HCT116 (cell line): ENCODE measurements around the gene NPTX1.

Experiments used
- EZH2 ChIP-seq: fragments of 200-600 bp; sonication (generic); IDR thresholded peaks from 2 replicates; pipeline ENCODE4 v1.6.1; 2017; ENCODE audit warnings: antibody characterized with exemption, mixed run types
- EZH2phosphoT487 ChIP-seq: fragments of 200-600 bp; IDR thresholded peaks from 2 replicates; pipeline ENCODE4 v1.6.1; 2018; ENCODE audit warnings: antibody characterized with exemption, borderline replicate concordance
- JUND ChIP-seq: IDR thresholded peaks from 2 replicates; pipeline ENCODE4 v1.6.1; 2012
- POLR2A ChIP-seq: IDR thresholded peaks from 2 replicates; pipeline ENCODE4 v1.7.0; 2011; ENCODE audit warnings: borderline replicate concordance; ENCODE audit not compliant: insufficient read depth, insufficient read length; ENCODE audit errors: extremely low read depth
- POLR2AphosphoS5 ChIP-seq: IDR thresholded peaks from 2 replicates; pipeline ENCODE4 v1.6.1; 2011; ENCODE audit warnings: mild to moderate bottlenecking, low read depth, low read length, moderate library complexity
- SIN3A ChIP-seq: IDR thresholded peaks from 2 replicates; pipeline ENCODE4 v1.6.1; 2012; ENCODE audit warnings: low read depth
- SP1 ChIP-seq: IDR thresholded peaks from 2 replicates; pipeline ENCODE4 v1.6.1; 2012; ENCODE audit warnings: low read depth
- YY1 ChIP-seq: IDR thresholded peaks from 2 replicates; pipeline ENCODE4 v1.6.1; 2011; ENCODE audit warnings: low read length, low read depth, moderate library complexity, mild to moderate bottlenecking; ENCODE audit not compliant: insufficient replicate concordance; ENCODE audit errors: extremely low read depth
- ZFX ChIP-seq: fragments of 450-650 bp; IDR thresholded peaks from 2 replicates; pipeline ENCODE4 v1.6.1; 2017
- TF ChIP-seq, protein P1 (sequence below), 3 experiments: fragments of 200-600 bp in 1 of 3; sonication (generic) in 1 of 3; IDR thresholded peaks in 2 of 3; conservative IDR thresholded peaks in 1 of 3; 2 replicates each; pipeline ENCODE4 v1.5.1; 2012 to 2017; ENCODE audit warnings: low read depth in 2 of 3, low read length in 2 of 3, antibody characterized with exemption in 1 of 3, borderline replicate concordance in 1 of 3, control low read depth in 1 of 3, mild to moderate bottlenecking in 1 of 3, mixed read lengths in 1 of 3, mixed run types in 1 of 3, moderate library complexity in 1 of 3; ENCODE audit not compliant: insufficient read depth in 1 of 3
- TF ChIP-seq, protein P2 (sequence below): IDR thresholded peaks from 2 replicates; pipeline ENCODE4 v1.6.1; 2012
- TF ChIP-seq, protein P3 (sequence below): IDR thresholded peaks from 2 replicates; pipeline ENCODE4 v1.6.1; 2012; ENCODE audit warnings: low read depth

DNA sequence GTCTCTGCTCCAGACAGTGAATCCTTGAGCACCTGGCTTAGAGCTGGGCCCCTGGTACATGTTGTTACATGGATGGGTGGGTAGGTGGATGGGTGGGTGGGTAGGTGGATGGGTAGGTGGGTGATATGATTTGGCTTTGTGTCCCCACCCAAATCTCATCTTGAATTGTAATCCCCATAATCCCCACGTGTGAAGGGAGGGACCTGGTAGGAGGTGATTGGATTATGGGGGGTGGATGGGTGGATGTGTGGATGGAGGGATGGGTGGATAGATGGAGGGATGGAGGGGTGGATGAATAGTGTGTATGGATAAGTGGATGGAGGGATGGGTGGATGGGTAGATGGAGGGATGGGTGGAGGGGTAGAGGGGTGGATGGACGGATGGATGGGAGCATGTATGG lies 26.6 kb upstream of the NPTX1 start:
- no peak for TF ChIP-seq POLR2A
- TF ChIP-seq, protein P1, sequence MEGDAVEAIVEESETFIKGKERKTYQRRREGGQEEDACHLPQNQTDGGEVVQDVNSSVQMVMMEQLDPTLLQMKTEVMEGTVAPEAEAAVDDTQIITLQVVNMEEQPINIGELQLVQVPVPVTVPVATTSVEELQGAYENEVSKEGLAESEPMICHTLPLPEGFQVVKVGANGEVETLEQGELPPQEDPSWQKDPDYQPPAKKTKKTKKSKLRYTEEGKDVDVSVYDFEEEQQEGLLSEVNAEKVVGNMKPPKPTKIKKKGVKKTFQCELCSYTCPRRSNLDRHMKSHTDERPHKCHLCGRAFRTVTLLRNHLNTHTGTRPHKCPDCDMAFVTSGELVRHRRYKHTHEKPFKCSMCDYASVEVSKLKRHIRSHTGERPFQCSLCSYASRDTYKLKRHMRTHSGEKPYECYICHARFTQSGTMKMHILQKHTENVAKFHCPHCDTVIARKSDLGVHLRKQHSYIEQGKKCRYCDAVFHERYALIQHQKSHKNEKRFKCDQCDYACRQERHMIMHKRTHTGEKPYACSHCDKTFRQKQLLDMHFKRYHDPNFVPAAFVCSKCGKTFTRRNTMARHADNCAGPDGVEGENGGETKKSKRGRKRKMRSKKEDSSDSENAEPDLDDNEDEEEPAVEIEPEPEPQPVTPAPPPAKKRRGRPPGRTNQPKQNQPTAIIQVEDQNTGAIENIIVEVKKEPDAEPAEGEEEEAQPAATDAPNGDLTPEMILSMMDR (IDR thresholded peaks at IDR 0.05 in 2 of 3, conservative IDR thresholded peaks at IDR 0.05 in 1 of 3; ENCODE audit: borderline replicate concordance in 1 of 3, insufficient read depth in 1 of 3, low read depth in 2 of 3, low read length in 2 of 3), result no peak
- TF ChIP-seq YY1, result no peak
- TF ChIP-seq EZH2, result no peak
- TF ChIP-seq SIN3A, result no peak
- TF ChIP-seq SP1, result no peak
- TF ChIP-seq POLR2AphosphoS5, result no peak
- no peak for TF ChIP-seq JUND
- no peak for TF ChIP-seq EZH2phosphoT487
- TF ChIP-seq ZFX, result no peak
- TF ChIP-seq, protein P2, sequence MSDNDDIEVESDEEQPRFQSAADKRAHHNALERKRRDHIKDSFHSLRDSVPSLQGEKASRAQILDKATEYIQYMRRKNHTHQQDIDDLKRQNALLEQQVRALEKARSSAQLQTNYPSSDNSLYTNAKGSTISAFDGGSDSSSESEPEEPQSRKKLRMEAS, result no peak
- TF ChIP-seq, protein P3, sequence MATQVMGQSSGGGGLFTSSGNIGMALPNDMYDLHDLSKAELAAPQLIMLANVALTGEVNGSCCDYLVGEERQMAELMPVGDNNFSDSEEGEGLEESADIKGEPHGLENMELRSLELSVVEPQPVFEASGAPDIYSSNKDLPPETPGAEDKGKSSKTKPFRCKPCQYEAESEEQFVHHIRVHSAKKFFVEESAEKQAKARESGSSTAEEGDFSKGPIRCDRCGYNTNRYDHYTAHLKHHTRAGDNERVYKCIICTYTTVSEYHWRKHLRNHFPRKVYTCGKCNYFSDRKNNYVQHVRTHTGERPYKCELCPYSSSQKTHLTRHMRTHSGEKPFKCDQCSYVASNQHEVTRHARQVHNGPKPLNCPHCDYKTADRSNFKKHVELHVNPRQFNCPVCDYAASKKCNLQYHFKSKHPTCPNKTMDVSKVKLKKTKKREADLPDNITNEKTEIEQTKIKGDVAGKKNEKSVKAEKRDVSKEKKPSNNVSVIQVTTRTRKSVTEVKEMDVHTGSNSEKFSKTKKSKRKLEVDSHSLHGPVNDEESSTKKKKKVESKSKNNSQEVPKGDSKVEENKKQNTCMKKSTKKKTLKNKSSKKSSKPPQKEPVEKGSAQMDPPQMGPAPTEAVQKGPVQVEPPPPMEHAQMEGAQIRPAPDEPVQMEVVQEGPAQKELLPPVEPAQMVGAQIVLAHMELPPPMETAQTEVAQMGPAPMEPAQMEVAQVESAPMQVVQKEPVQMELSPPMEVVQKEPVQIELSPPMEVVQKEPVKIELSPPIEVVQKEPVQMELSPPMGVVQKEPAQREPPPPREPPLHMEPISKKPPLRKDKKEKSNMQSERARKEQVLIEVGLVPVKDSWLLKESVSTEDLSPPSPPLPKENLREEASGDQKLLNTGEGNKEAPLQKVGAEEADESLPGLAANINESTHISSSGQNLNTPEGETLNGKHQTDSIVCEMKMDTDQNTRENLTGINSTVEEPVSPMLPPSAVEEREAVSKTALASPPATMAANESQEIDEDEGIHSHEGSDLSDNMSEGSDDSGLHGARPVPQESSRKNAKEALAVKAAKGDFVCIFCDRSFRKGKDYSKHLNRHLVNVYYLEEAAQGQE, result no peak
